ENCODE data around the gene DCDC2.
"Not testable (repeated sequence)": the region's sequence is repeated elsewhere in the genome, so short reads cannot be mapped to it uniquely, and the experiment has no call there.

DCDC2 gene

DNA sequence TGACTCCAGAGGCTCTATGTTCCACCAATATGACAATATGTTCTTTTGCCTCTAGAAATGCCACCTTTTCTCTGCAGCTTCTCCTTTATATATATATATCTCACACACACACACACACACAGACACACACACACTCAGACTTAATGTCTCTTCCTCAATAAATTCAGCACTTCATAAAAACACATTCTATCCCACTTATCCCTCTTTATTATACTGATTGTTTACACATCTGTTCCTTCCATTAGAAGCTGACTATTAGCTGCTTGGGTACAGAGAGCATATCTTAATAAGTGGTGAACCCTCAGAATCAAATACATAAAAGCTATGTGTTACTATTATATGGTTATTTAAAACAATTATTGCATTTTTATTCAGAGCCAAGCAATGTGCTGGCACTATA, 208.6 kb downstream of the DCDC2 start:
- no peak overlapping the region for H3K27ac Mint-ChIP-seq
- H3K4me1 Mint-ChIP-seq (ENCODE audit: low read depth), result no peaks in the 10 kb centered on the region

DNA sequence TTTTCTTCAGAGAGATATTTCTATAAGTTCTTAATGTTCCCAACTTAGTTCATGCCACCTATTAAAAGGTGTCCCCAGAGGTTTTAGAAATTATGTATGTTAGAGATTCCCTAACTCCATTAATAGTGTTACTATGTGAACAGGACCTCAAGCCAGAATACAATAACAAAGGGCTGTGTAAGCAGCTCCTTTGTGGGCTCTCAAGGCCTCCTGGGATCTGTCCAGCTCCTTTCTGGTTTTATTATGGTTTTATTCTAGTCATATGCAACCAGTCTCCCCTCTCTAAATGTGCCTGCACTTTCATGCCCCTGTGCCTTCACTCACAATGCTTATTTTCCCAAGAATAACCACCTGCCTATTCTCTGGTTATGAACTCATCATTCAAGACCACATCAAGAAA, 209.2 kb downstream of the DCDC2 start:
- H3K36me3 Mint-ChIP-seq (ENCODE audit: low read depth), result no peaks in the 10 kb centered on the region
- H3K27me3 Mint-ChIP-seq, result peaks cover 14% of the 10 kb centered on the region
- no peak overlapping the region for H3K27ac Mint-ChIP-seq
- no peaks in the 10 kb centered on the region for H3K4me1 Mint-ChIP-seq (ENCODE audit: low read depth)
- H3K4me3 Mint-ChIP-seq, result no peak overlapping the region
- H3K9me3 Mint-ChIP-seq, result peaks cover 5% of the 10 kb centered on the region

More for the DNA sequence above, 208.6 kb downstream of the DCDC2 start:
- Mint-ChIP-seq H3K9me3 (peaks cover 5% of the 10 kb centered on the region), H3K36me3 (ENCODE audit: low read depth) (no peaks in the 10 kb centered on the region), H3K27me3 (peaks cover 14% of the 10 kb centered on the region), H3K4me3 (no peak overlapping the region)

DNA sequence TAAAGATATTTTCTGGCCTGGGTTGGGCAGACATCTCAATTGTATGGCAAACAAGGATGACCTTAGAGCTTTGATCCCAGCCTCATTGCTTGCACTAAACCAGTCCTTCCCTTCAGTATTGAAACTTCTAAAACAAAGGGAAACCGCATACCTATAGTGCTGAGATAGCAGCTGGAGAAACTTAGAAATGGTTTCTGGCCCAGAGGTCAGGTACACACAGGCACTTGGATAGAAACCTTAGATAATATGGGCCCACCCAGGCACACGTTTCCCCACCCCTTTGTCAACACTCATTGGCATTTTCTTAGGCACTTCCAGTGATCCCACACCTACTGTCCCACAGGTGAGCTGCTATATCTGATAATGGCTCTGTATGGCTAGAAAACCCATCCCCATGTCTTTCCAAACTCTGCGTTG, 209.7 kb downstream of the DCDC2 start:
- Mint-ChIP-seq H3K9me3 (peaks cover 5% of the 10 kb centered on the region), H3K36me3 (ENCODE audit: low read depth) (no peaks in the 10 kb centered on the region), H3K4me1 (ENCODE audit: low read depth) (no peaks in the 10 kb centered on the region), H3K4me3 (no peak overlapping the region), H3K27me3 (peaks cover 12% of the 10 kb centered on the region), H3K27ac (no peak overlapping the region)

- Mint-ChIP-seq H3K27me3 (peaks cover 10% of the 10 kb centered on the region), H3K4me1 (ENCODE audit: low read depth) (no peaks in the 10 kb centered on the region), H3K36me3 (ENCODE audit: low read depth) (no peaks in the 10 kb centered on the region), H3K9me3 (peaks cover 5% of the 10 kb centered on the region), H3K27ac (no peak overlapping the region), H3K4me3 (no peak overlapping the region)
Observed at GRCh38 chr6:24147511-24148153, 210.2 kb downstream of the DCDC2 start.

DNA sequence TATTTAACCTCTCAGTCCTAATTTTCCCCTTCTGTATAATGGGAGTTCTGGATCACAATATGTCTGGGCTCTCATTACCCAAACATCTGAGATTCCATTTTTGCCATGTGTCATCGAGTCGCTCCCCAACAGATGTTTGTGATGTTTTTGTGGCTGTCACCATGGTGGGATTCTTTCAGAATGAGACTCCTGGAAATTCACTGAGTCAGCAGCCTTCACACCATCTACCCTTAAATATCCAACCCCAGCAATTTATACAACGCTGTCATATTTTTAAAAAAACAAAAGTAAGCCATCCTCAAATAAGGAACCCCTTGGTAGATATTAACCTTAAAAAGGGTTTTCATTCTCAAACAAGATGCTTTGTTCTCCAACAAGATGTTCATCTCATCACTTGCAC, 211.0 kb downstream of the DCDC2 start:
- H3K27ac Mint-ChIP-seq, result no peak overlapping the region
- H3K27me3 Mint-ChIP-seq, result peaks cover 10% of the 10 kb centered on the region
- H3K4me1 Mint-ChIP-seq (ENCODE audit: low read depth), result no peaks in the 10 kb centered on the region
- H3K9me3 Mint-ChIP-seq, result peaks cover 5% of the 10 kb centered on the region
- H3K36me3 Mint-ChIP-seq (ENCODE audit: low read depth), result no peaks in the 10 kb centered on the region
- no peak overlapping the region for H3K4me3 Mint-ChIP-seq

- peaks cover 5% of the 10 kb centered on the region for H3K9me3 Mint-ChIP-seq
- no peak overlapping the region for H3K4me3 Mint-ChIP-seq
Observed at GRCh38 chr6:24145690-24146131, 212.1 kb downstream of the DCDC2 start.

DNA sequence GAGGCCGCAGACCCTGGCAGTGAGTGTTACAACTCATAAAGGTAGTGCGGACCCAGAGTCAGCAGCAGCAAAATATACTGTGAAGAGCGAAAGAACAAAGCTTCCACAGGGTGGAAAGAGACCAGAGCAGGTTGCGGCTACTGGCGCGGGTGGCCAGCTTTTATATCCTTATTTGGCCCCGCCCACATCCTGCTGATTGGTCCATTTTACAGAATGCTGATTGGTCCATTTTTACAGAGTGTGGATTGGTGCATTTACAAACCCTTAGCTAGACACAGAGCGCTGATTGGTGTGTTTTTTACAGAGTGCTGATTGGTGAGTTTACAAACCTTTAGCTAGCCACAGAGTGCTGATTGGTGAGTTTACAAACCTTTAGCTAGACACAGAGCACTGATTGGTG, 215.1 kb downstream of the DCDC2 start:
- not testable (repeated sequence) for H3K9me3 Mint-ChIP-seq; H3K27ac Mint-ChIP-seq; H3K36me3 Mint-ChIP-seq (ENCODE audit: low read depth); H3K4me1 Mint-ChIP-seq (ENCODE audit: low read depth); H3K4me3 Mint-ChIP-seq; H3K27me3 Mint-ChIP-seq

More at GRCh38 chr6:24145690-24146131, 212.1 kb downstream of the DCDC2 start:
- no peaks in the 10 kb centered on the region for H3K36me3 Mint-ChIP-seq (ENCODE audit: low read depth)
- H3K4me1 Mint-ChIP-seq (ENCODE audit: low read depth), result no peaks in the 10 kb centered on the region
- H3K27ac Mint-ChIP-seq, result no peak overlapping the region
- peaks cover 10% of the 10 kb centered on the region for H3K27me3 Mint-ChIP-seq

GRCh38 chr6:24140591-24140990, 217.3 kb downstream of the DCDC2 start:
- Mint-ChIP-seq H3K27me3 (no peaks in the 10 kb centered on the region), H3K4me1 (ENCODE audit: low read depth) (no peaks in the 10 kb centered on the region), H3K36me3 (ENCODE audit: low read depth) (no peaks in the 10 kb centered on the region), H3K9me3 (peaks cover 5% of the 10 kb centered on the region), H3K4me3 (no peak overlapping the region), H3K27ac (no peak overlapping the region)

GRCh38 chr6:24139639-24140038, 218.2 kb downstream of the DCDC2 start:
- Mint-ChIP-seq H3K36me3 (ENCODE audit: low read depth) (no peaks in the 10 kb centered on the region), H3K27me3 (peaks cover 7% of the 10 kb centered on the region), H3K9me3 (peaks cover 12% of the 10 kb centered on the region), H3K4me1 (ENCODE audit: low read depth) (no peaks in the 10 kb centered on the region), H3K4me3 (no peak overlapping the region), H3K27ac (no peak overlapping the region)

GRCh38 chr6:24139080-24139479, 218.8 kb downstream of the DCDC2 start:
- no peak overlapping the region for H3K27ac Mint-ChIP-seq
- H3K4me3 Mint-ChIP-seq, result no peak overlapping the region
- no peaks in the 10 kb centered on the region for H3K4me1 Mint-ChIP-seq (ENCODE audit: low read depth)
- peaks cover 12% of the 10 kb centered on the region for H3K9me3 Mint-ChIP-seq
- H3K36me3 Mint-ChIP-seq (ENCODE audit: low read depth), result no peaks in the 10 kb centered on the region
- H3K27me3 Mint-ChIP-seq, result peaks cover 7% of the 10 kb centered on the region

GRCh38 chr6:24131751-24132150, 226.1 kb downstream of the DCDC2 start:
- Mint-ChIP-seq H3K9me3 (peaks cover 11% of the 10 kb centered on the region), H3K27me3 (peaks cover 20% of the 10 kb centered on the region), H3K4me1 (ENCODE audit: low read depth) (no peaks in the 10 kb centered on the region), H3K4me3 (no peak overlapping the region), H3K27ac (no peak overlapping the region), H3K36me3 (ENCODE audit: low read depth) (no peaks in the 10 kb centered on the region)

GRCh38 chr6:24127316-24127715, 230.5 kb downstream of the DCDC2 start:
- peaks cover 4% of the 10 kb centered on the region for H3K4me1 Mint-ChIP-seq (ENCODE audit: low read depth)
- no peak overlapping the region for H3K4me3 Mint-ChIP-seq
- H3K9me3 Mint-ChIP-seq, result peaks cover 5% of the 10 kb centered on the region

DNA sequence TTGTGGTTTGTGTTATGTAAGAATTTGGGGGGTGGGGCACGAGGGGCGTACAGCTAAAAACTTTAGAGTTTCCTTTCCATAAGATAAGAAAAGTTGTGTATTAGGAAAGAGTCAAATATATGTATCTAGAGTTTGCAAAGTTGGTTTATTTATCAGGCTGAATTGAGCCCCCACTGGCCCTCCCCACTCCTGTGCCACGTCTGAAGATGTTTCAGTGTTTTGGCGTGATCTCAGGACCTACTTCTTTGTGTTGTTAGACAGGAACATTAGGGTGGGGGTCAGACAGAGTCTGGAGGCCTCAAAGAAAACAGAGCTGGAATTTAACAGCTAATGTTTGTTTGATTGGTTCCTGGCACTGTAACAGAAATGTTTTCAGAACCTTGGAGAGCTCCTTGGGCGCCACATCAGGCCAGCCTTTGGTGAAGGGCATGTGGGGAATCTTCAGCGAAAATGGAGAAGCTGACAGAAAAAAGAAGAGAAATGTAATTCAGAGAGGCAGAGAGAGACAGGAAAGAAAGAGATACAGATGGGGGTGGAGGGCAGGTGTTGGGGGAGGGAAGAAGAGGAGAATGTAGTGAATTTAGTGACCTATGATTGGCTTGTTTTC, 231.2 kb downstream of the DCDC2 start:
- no peak overlapping the region for H3K27ac Mint-ChIP-seq
- peaks cover 4% of the 10 kb centered on the region for H3K4me1 Mint-ChIP-seq (ENCODE audit: low read depth)

More at GRCh38 chr6:24127316-24127715, 230.5 kb downstream of the DCDC2 start:
- no peak overlapping the region for H3K27ac Mint-ChIP-seq
- peaks cover 35% of the 10 kb centered on the region for H3K27me3 Mint-ChIP-seq
- no peaks in the 10 kb centered on the region for H3K36me3 Mint-ChIP-seq (ENCODE audit: low read depth)

DNA sequence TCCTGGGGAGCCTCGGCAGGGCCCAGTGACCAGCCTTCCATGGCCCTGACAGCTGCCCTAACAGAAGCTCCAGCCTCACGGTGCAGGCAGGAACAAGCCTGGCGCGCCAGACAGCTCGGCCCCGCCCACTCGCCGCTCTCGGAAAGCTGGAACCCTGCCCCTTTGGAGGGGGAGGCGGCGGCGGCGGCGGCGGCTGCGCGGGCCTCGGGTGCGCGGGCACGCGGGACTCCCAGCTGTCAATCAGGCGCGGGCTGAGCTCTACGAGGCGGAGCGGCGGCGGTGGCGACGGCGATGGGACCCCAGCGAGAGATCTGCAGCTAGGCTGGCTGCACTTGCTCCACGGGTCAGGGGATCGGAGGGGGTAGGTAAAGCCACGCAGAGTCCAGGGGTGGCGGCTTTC, 231.9 kb downstream of the DCDC2 start, which contains the start of gene NRSN1:
Gene NRSN1, plus strand, starts transcription at position 236 of the 400 bp plus-strand sequence. CDS start 8,113 bp downstream, outside the sequence.
- Mint-ChIP-seq H3K9me3 (peaks cover 5% of the 10 kb centered on the region), H3K27ac (no peak within 1 kb of the TSS), H3K36me3 (ENCODE audit: low read depth) (no peaks in the 10 kb centered on the region), H3K4me1 (ENCODE audit: low read depth) (peaks cover 4% of the 10 kb centered on the region), H3K4me3 (no peak within 1 kb of the TSS), H3K27me3 (peaks cover 36% of the 10 kb centered on the region)

More for the DNA sequence above, 231.2 kb downstream of the DCDC2 start:
- no peaks in the 10 kb centered on the region for H3K36me3 Mint-ChIP-seq (ENCODE audit: low read depth)
- H3K9me3 Mint-ChIP-seq, result peaks cover 5% of the 10 kb centered on the region
- H3K4me3 Mint-ChIP-seq, result no peak overlapping the region
- peaks cover 35% of the 10 kb centered on the region for H3K27me3 Mint-ChIP-seq

DNA sequence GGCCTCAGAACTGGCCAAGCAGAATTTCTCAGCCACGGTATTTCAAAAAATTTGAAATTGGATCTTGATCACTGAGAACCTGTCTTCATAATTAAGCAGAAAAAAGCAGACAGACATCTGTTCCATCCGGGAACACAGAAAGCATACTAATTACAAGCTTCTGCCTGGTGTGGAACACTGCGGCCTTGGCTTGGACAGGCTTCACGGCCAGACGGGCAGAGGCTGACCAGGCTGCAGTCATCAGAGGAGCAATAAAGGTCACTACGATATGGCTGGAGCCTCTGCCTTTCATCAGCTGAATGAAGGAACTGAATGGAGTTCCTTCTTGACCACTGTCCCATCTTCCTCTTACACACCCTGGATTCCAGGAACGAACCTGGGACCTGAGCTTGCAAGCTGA, 235.7 kb downstream of the DCDC2 start:
- H3K27ac Mint-ChIP-seq, result no peak overlapping the region
- peaks cover 36% of the 10 kb centered on the region for H3K27me3 Mint-ChIP-seq
- H3K36me3 Mint-ChIP-seq (ENCODE audit: low read depth), result no peaks in the 10 kb centered on the region
- H3K9me3 Mint-ChIP-seq, result no peaks in the 10 kb centered on the region
- no peak overlapping the region for H3K4me3 Mint-ChIP-seq
- H3K4me1 Mint-ChIP-seq (ENCODE audit: low read depth), result peaks cover 4% of the 10 kb centered on the region
